SK-N-MC (cell line): ENCODE data around the gene GH2.

Experiments
- EZH2 ChIP-seq: fragments of 200-600 bp; sonication (generic); IDR thresholded peaks from one replicate; pipeline ENCODE4 v1.6.1; 2017; ENCODE audit warnings: antibody characterized with exemption
- POLR2AphosphoS5 ChIP-seq: IDR thresholded peaks from 2 replicates; pipeline ENCODE4 v1.6.1; 2012; ENCODE audit warnings: mild to moderate bottlenecking, low read depth, low read length, borderline replicate concordance

DNA sequence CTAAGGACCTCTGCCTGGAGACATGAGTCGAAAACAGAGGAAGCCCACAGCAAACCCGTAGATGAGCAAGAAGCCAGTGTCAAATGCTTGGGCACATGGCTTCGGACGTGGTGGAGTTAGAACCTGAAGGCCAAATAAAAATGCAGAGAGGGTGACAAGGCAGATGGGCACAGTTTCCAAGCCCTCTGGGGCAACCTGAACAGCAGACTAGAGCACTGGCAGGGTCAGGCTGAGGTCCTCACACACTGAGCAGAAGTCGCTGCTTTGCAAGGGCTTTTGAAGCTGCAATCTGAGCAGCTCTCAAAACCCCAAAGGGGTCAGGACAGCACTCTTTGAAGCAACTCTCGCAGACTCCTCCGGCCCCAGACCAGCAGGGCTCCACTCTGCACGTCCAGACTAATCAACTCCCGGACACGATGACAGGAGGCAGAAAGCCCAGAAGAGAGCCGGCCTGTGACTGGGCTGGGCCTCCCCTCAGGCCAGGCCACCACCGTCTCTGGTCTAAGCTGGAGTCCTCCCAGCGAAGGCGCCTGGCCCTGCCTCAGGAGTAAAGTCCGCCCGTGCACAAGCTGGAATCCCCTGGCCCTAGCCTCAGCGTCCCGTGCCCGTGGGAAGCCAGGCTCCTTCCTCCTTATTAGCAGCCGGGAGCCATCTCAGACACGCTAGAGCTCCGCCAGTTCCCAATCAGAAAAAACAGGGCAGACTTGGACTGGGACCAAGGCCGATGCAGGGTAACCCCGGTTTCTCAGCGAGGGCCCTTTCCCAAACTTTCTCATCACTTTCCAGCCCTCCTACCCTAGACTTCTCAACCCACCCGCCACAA, 40.2 kb downstream of the GH2 start:
- no peak for TF ChIP-seq POLR2AphosphoS5
- no peak for TF ChIP-seq EZH2
